Immature natural killer cell (primary cell): Measurements from ENCODE around the gene RC3H2. TPM values are rescaled to one million over a fixed set of nuclear protein-coding genes. Genes with fewer than 3 reads are reported as not detected.
A peak's percentile ranks its signal among the peaks of the same experiment; 100 is the strongest.
"Not testable (repeated sequence)": the region's sequence is repeated elsewhere in the genome, so short reads cannot be mapped to it uniquely, and the experiment has no call there.

Experiments
- DNase-seq, 3 donors: peaks; one replicate each; pipeline ENCODE4 v3.0.0; 2022; ENCODE audit warnings: mixed read lengths in 1 of 3
- H3K27ac Mint-ChIP-seq, 6 donors: one replicate each; pipeline ENCODE4 v1.8.0; 2020; ENCODE audit warnings: mixed read lengths in 6 of 6, mild to moderate bottlenecking in 5 of 6, inconsistent platforms in 4 of 6, moderate library complexity in 3 of 6
- H3K27me3 Mint-ChIP-seq, 3 donors: one replicate each; pipeline ENCODE4 v1.8.0; 2020 to 2021; ENCODE audit warnings: low read depth in 3 of 3, mild to moderate bottlenecking in 3 of 3, mixed read lengths in 3 of 3, moderate library complexity in 3 of 3, inconsistent platforms in 1 of 3
- H3K36me3 Mint-ChIP-seq, 3 donors: one replicate each; pipeline ENCODE4 v1.8.0; 2020; ENCODE audit warnings: mixed read lengths in 3 of 3, inconsistent platforms in 2 of 3, mild to moderate bottlenecking in 2 of 3
- H3K4me1 Mint-ChIP-seq, 2 donors: one replicate each; pipeline ENCODE4 v1.8.0; 2020; ENCODE audit warnings: inconsistent platforms in 2 of 2, mild to moderate bottlenecking in 2 of 2, mixed read lengths in 2 of 2, moderate library complexity in 1 of 2
- H3K4me3 Mint-ChIP-seq, 5 donors: one replicate each; pipeline ENCODE4 v1.8.0; 2020; ENCODE audit warnings: mild to moderate bottlenecking in 5 of 5, mixed read lengths in 5 of 5, inconsistent platforms in 3 of 5, moderate library complexity in 3 of 5
- H3K9me3 Mint-ChIP-seq, 6 donors: one replicate each; pipeline ENCODE4 v1.8.0; 2020; ENCODE audit warnings: mild to moderate bottlenecking in 6 of 6, mixed read lengths in 6 of 6, inconsistent platforms in 4 of 6, moderate library complexity in 3 of 6
- polyA plus RNA-seq, 3 donors: library from polyadenylated mRNA; unstranded; fragments of 300-500 nt; fragmentation: Illumina TruSeq; gene quantifications; one replicate each; pipeline ENCODE4 v1.2.3, GENCODE V29; 2021

RC3H2 gene
- polyA plus RNA-seq, 3 donors from 2014 or later: 18.1 to 26.8 (median 23.7) TPM

GRCh38 chr9:122940454-122940748 lies 35.2 kb upstream of the RC3H2 start:
- H3K27me3 Mint-ChIP-seq: peaks cover 6 to 8% (median 7%) of the 10 kb centered on the region in 3 donors
- peak overlapping the region; percentile 86 to 97 (median 93) for H3K4me3 Mint-ChIP-seq
- peaks cover 5 to 14% (median 10%) of the 10 kb centered on the region in 3 donors for H3K36me3 Mint-ChIP-seq
- H3K4me1 Mint-ChIP-seq: peaks cover 21 to 32% of the 10 kb centered on the region in 2 donors
- H3K9me3 Mint-ChIP-seq: no peaks in the 10 kb centered on the region
- peak overlapping the region; percentile 82 to 90 (median 87) for H3K27ac Mint-ChIP-seq
- DNase-seq: no peak

DNA sequence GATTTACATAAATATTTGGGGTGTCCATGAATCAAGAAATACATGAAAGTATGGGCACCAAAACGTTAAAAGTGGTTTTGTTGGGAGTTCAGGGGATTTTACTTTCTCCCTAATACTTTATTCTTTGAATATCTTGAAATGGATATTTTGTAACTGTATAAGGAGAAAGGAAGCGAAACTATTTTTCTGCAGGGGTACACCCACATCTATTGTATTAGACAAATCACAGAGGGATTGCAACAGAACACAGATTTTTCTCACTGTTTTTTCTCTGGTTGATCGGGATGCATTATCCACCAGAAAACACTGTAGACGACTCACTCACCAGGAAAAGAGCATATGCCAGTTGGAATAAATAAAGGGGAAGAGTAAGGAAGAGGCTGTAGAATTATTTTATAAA lies 34.4 kb upstream of the RC3H2 start:
- peaks cover 5 to 14% (median 10%) of the 10 kb centered on the region in 3 donors for H3K36me3 Mint-ChIP-seq
- no peaks in the 10 kb centered on the region for H3K9me3 Mint-ChIP-seq
- peak overlapping the region in 2 of 6 donors; percentile 48 to 57 for H3K27ac Mint-ChIP-seq
- H3K27me3 Mint-ChIP-seq: peaks cover 6 to 8% (median 7%) of the 10 kb centered on the region in 3 donors
- DNase-seq: no peak
- H3K4me1 Mint-ChIP-seq: peaks cover 20 to 31% of the 10 kb centered on the region in 2 donors
- H3K4me3 Mint-ChIP-seq: peak overlapping the region in 1 of 5 donors; percentile 63

DNA sequence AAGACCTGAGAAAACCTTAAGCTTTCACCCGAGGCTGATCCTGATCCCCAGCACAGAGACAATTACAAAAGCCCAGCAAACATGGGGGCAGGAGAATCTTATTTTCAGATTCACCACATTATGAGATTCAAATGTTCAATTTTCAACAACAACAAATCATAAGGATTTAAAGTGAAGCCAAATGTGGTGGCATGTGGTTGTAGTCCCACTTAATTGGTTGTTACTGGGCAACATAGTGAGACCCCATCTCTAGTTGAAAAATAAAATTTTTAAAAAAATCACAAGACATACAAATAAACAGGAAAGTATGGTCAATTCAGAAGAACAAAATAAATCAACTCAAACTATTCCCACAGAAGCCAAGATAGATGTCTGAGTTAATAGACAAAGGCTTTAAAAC lies 31.7 kb upstream of the RC3H2 start:
- H3K9me3 Mint-ChIP-seq: no peaks in the 10 kb centered on the region
- peaks cover 7 to 12% (median 8%) of the 10 kb centered on the region in 3 donors for H3K27me3 Mint-ChIP-seq
- no peak overlapping the region for H3K4me3 Mint-ChIP-seq
- peaks cover 5 to 14% (median 10%) of the 10 kb centered on the region in 3 donors for H3K36me3 Mint-ChIP-seq
- no peak for DNase-seq
- H3K27ac Mint-ChIP-seq: no peak overlapping the region
- peaks cover 26 to 41% of the 10 kb centered on the region in 2 donors for H3K4me1 Mint-ChIP-seq

- peaks cover 5 to 14% (median 10%) of the 10 kb centered on the region in 3 donors for H3K36me3 Mint-ChIP-seq
- no peak for DNase-seq
- no peak overlapping the region for H3K4me3 Mint-ChIP-seq
- H3K27me3 Mint-ChIP-seq: peaks cover 7 to 11% (median 8%) of the 10 kb centered on the region in 3 donors
- peaks cover 26 to 41% of the 10 kb centered on the region in 2 donors for H3K4me1 Mint-ChIP-seq
- peak overlapping the region in 1 of 6 donors; percentile 17 for H3K27ac Mint-ChIP-seq
- H3K9me3 Mint-ChIP-seq: no peaks in the 10 kb centered on the region
Measured at GRCh38 chr9:122936464-122936863, 31.3 kb upstream of the RC3H2 start.

DNA sequence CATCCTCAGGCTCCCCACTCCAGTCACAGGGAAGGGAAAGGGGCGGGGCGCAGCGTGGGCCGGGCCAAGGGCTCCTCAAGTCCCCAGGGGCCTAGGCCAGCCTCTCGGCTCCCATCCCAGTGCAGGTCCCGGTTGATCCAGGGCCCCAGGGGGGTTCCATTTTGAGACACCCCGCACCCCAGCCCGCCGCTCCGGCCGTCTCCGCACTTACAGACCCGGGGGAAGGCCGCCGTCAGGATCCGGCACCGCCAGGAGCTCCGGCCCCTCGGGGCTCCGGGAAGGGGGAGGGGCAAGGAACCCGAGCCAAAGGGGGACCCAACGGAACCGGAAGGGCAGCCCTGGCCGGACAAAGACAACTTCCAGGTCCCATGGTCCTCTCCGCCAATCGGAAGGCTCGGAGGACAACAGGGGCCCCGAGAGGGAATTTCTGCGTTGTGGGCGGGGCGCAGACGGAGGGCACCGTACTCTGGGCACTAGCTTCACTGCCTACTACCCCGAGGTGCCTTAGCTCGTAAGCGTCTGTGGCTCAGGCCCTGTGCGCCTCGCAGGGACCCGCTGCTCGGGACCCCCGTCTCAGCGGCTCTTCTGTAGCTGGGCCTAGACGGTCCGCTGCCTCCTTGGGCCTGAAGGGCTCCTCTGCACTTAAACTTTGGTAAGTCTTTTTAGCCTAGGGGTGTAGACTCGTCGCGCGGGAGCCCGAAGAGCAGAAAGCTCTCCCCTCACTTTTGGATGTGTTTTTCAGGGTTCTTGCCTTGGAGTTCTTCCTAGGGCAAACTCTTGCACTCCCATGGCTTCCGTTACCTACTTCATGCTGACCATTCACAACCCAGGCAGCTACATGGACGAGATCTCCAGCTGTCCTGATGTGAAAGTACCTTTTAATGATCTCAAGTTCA lies 26.3 kb upstream of the RC3H2 start, which contains the start of gene ZBTB26:
Gene ZBTB26, minus strand, starts transcription at position 287 of the 896 bp plus-strand sequence. CDS start 11,578 bp downstream, outside the sequence.
- Mint-ChIP-seq H3K4me1 (peaks cover 17 to 25% of the 10 kb centered on the region in 2 donors), H3K4me3 (no peak within 1 kb of the TSS), H3K36me3 (peaks cover 0 to 5% (median 5%) of the 10 kb centered on the region in 3 donors), H3K9me3 (no peaks in the 10 kb centered on the region), H3K27ac (peak within 1 kb of the TSS in 3 of 6 donors; percentile 96 to 99 (median 97)), H3K27me3 (peaks cover 2 to 5% (median 4%) of the 10 kb centered on the region in 3 donors)
- DNase-seq: peak; percentile 88 to 91 (median 90)

GRCh38 chr9:122930541-122931225 lies 25.5 kb upstream of the RC3H2 start:
- Mint-ChIP-seq H3K9me3 (no peaks in the 10 kb centered on the region), H3K4me3 (no peak overlapping the region), H3K4me1 (peaks cover 17 to 25% of the 10 kb centered on the region in 2 donors), H3K27me3 (peaks cover 2 to 5% (median 4%) of the 10 kb centered on the region in 3 donors), H3K27ac (no peak overlapping the region), H3K36me3 (no peaks in the 10 kb centered on the region)
- peak in 1 of 3 donors; percentile 5 for DNase-seq

GRCh38 chr9:122929796-122930354 lies 24.7 kb upstream of the RC3H2 start:
- Mint-ChIP-seq H3K36me3 (no peaks in the 10 kb centered on the region), H3K27ac (no peak overlapping the region), H3K9me3 (no peaks in the 10 kb centered on the region), H3K27me3 (peaks cover 2 to 5% (median 4%) of the 10 kb centered on the region in 3 donors), H3K4me1 (peaks cover 17 to 22% of the 10 kb centered on the region in 2 donors), H3K4me3 (no peak overlapping the region)
- DNase-seq: no peak

DNA sequence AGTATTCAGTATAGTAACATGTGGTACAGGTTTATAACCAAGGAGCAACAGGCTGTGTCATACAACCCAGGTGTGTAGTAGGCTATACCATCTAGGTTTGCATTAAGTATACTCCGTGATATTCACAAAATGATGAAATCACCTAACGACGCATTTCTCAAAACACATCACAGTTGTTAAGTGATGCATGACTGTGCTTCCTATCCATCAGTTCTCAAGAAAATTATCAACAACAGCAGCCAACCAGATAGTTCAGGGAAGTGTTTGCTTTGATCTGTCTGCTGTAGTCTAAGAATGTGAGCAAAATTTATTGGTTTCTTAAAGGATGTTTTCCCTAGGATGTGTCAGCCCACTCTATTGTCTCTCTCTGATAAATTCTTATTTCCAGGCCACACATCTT lies 18.8 kb upstream of the RC3H2 start:
- Mint-ChIP-seq H3K27ac (no peak overlapping the region), H3K27me3 (peaks cover 0 to 2% (median 0%) of the 10 kb centered on the region in 3 donors), H3K9me3 (no peaks in the 10 kb centered on the region), H3K4me3 (no peak overlapping the region), H3K4me1 (no peaks in the 10 kb centered on the region), H3K36me3 (peaks cover 9 to 11% (median 10%) of the 10 kb centered on the region in 3 donors)
- no peak for DNase-seq

GRCh38 chr9:122922713-122923112 lies 17.6 kb upstream of the RC3H2 start:
- no peak for DNase-seq
- no peaks in the 10 kb centered on the region for H3K9me3 Mint-ChIP-seq
- no peak overlapping the region for H3K27ac Mint-ChIP-seq
- H3K36me3 Mint-ChIP-seq: peaks cover 11 to 19% (median 13%) of the 10 kb centered on the region in 3 donors
- peaks cover 0 to 2% (median 0%) of the 10 kb centered on the region in 3 donors for H3K27me3 Mint-ChIP-seq
- no peak overlapping the region for H3K4me3 Mint-ChIP-seq
- H3K4me1 Mint-ChIP-seq: no peaks in the 10 kb centered on the region

DNA sequence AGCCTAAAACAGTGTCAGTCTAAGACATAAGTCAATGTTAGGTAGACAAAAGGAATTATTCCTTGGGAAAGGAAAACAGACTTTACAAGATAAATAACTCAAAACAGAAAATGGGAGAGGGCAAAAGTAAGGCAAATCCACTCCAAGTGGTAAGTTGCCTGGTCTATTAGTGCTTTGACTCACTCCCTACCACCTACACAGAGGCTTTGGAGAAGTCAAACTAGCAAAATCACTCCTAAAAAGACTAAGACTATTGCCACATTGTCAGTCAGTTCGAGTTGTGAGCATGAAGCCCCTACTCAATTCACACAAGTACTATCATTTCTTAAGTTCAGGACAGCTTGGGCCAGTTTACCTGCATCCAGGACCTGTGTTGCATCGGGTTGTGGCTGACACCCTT lies 13.2 kb upstream of the RC3H2 start:
- no peak overlapping the region for H3K4me3 Mint-ChIP-seq
- H3K27ac Mint-ChIP-seq: no peak overlapping the region
- peaks cover 11 to 20% (median 13%) of the 10 kb centered on the region in 3 donors for H3K36me3 Mint-ChIP-seq
- no peaks in the 10 kb centered on the region for H3K9me3 Mint-ChIP-seq
- peaks cover 0 to 6% (median 5%) of the 10 kb centered on the region in 3 donors for H3K27me3 Mint-ChIP-seq
- H3K4me1 Mint-ChIP-seq: peaks cover 1% of the 10 kb centered on the region in 2 donors
- no peak for DNase-seq

DNA sequence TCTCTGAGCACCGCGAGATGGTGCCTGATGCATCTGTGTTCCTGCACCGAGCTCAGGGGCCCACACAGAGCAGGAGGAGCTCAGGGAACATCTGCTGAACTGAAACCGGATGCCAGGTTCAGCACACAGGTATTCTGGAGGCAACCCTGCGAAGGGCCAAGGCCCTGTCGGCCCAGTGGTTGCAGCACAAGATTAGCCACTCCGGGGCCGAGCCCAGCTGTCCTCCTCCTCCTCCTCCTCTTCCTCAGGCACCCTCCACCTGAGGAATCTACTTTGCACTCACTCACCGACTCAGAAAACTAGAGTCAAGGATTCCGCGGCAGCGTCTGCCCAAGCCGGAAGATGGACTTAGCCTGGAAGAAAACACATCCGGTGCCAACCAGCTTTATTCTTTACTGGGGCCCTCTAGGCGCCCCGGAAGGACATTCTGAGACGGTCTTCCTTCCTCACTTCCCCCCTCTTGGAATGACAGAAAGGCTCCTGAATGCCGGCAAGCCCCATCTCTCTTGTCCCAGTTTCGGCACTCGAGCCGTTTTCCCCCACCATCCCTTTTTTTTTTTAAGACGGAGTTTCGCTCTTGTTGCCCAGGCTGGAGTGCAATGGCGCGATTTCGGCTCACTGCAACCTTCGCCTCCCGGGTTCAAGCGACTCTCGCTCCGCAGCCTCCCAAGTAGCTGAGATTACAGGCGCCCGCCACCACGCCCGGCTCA lies 8.0 kb upstream of the RC3H2 start, which contains the start of gene ZBTB6:
Gene ZBTB6, minus strand, starts transcription at position 360 of the 710 bp plus-strand sequence. CDS start 1,251 bp downstream, outside the sequence.
- H3K4me3 Mint-ChIP-seq: peak within 1 kb of the TSS; percentile 98 to 100 (median 98)
- peak within 1 kb of the TSS; percentile 92 to 100 (median 96) for H3K27ac Mint-ChIP-seq
- H3K4me1 Mint-ChIP-seq: peaks cover 21 to 28% of the 10 kb centered on the region in 2 donors
- peaks cover 0 to 10% (median 9%) of the 10 kb centered on the region in 3 donors for H3K27me3 Mint-ChIP-seq
- peaks cover 4 to 28% (median 9%) of the 10 kb centered on the region in 3 donors for H3K36me3 Mint-ChIP-seq
- DNase-seq: peak; percentile 60 to 67 (median 65)
- no peaks in the 10 kb centered on the region for H3K9me3 Mint-ChIP-seq

DNA sequence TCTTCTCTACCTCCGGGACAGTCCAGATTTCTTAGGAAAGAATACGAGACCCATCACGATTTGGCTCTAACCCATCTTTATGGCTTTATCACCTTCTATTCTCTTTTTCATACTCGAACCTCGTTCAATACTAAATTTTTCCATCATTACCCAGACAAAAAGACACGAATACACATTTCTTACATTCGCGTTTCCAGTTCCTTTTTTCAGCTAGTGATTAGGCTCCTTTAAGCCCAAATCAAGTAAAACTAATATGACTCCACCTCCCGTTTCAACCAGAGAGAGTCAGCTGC lies 7.5 kb upstream of the RC3H2 start:
- H3K4me1 Mint-ChIP-seq: peaks cover 21 to 32% of the 10 kb centered on the region in 2 donors
- H3K27me3 Mint-ChIP-seq: peaks cover 0 to 10% (median 9%) of the 10 kb centered on the region in 3 donors
- peak overlapping the region; percentile 92 to 100 (median 96) for H3K27ac Mint-ChIP-seq
- peaks cover 4 to 26% (median 9%) of the 10 kb centered on the region in 3 donors for H3K36me3 Mint-ChIP-seq
- H3K4me3 Mint-ChIP-seq: peak overlapping the region; percentile 98 to 100 (median 98)
- no peaks in the 10 kb centered on the region for H3K9me3 Mint-ChIP-seq
- no peak for DNase-seq

DNA sequence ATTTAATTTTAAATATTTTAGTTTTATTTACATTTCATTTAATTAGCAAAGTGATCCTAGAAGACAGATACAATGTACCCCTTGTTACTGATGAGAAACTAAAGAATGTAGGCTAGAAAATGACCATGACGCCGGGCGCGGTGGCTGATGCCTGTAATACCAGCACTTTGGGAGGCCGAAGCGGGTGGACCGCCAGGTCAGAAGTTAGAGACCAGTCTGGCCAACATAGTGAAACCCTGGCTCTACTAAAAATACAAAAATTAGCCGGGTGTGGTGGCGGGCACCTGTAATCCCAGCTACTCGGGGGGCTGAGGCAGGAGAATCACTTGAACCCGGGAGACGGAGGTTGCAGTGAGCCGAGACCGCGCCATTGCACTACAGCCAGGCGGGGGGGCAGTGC lies 963 bp upstream of the RC3H2 start:
- DNase-seq, H3K9me3 Mint-ChIP-seq: not testable (repeated sequence)
- Mint-ChIP-seq H3K27me3 (peaks cover 4 to 10% (median 6%) of the 10 kb centered on the region in 3 donors), H3K4me1 (peaks cover 33 to 44% of the 10 kb centered on the region in 2 donors), H3K36me3 (peaks cover 0 to 15% (median 9%) of the 10 kb centered on the region in 3 donors), H3K27ac (peak overlapping the region in 1 of 6 donors; percentile 35), H3K4me3 (peak overlapping the region in 1 of 5 donors; percentile 40)
